8988T (cell line): Measurements from ENCODE around the gene PDCD6IP.

Experiments
- DNase-seq: peaks from one replicate; pipeline ENCODE4 v3.0.0; 2011

Gene PDCD6IP

GRCh38 chr3:33897306-33897705 is 98.9 kb downstream of the PDCD6IP start:
- DNase-seq, result no peak

GRCh38 chr3:33898901-33899300 is 100.5 kb downstream of the PDCD6IP start:
- DNase-seq, result no peak

- DNase-seq, result no peak
These were observed 102.0 kb downstream of the PDCD6IP start for GRCh38 chr3:33900440-33900808.

GRCh38 chr3:33900809-33901505 is 102.5 kb downstream of the PDCD6IP start:
- no peak for DNase-seq

- DNase-seq, result no peak
These were observed 103.6 kb downstream of the PDCD6IP start for GRCh38 chr3:33901862-33902563.

- no peak for DNase-seq
These were observed 106.3 kb downstream of the PDCD6IP start for GRCh38 chr3:33904730-33905129.

GRCh38 chr3:33908250-33908851 is 109.9 kb downstream of the PDCD6IP start:
- DNase-seq, result no peak

GRCh38 chr3:33909547-33909946 is 111.1 kb downstream of the PDCD6IP start:
- no peak for DNase-seq

- DNase-seq, result no peak
These were observed 111.6 kb downstream of the PDCD6IP start for GRCh38 chr3:33910031-33910430.

GRCh38 chr3:33911525-33912322 is 113.3 kb downstream of the PDCD6IP start:
- no peak for DNase-seq

GRCh38 chr3:33914212-33914611 is 115.8 kb downstream of the PDCD6IP start:
- no peak for DNase-seq

- no peak for DNase-seq
These were observed 116.4 kb downstream of the PDCD6IP start for GRCh38 chr3:33914731-33915379.

- no peak for DNase-seq
These were observed 117.5 kb downstream of the PDCD6IP start for GRCh38 chr3:33915796-33916546.

GRCh38 chr3:33918126-33918756 is 119.8 kb downstream of the PDCD6IP start:
- no peak for DNase-seq
